Calu3 (cell line): ENCODE measurements around the gene PDZD4. TPM values are rescaled to one million over a fixed set of nuclear protein-coding genes. Genes with fewer than 3 reads are reported as not detected.

ENCODE experiments used
- BruUV-seq: library from RNA; stranded (reverse); fragments of 400-500 nt; replicated peaks from 2 replicates; lab custom pipeline; 2021; lab: Mats Ljungman, UMichigan
- CTCF ChIA-PET: fragments of 300-600 bp; sonication (Branson Sonifier 250); formaldehyde crosslinking; loops from one replicate; lab custom pipeline; 2022; ENCODE audit warnings: antibody characterized with exemption; lab: Charles Lee
- DNase-seq: peaks from one replicate; pipeline ENCODE4 v3.0.0; 2022
- H3K27ac Mint-ChIP-seq: one replicate; pipeline ENCODE4 v1.8.0; 2022; ENCODE audit warnings: mixed read lengths; ENCODE audit not compliant: unreplicated experiment
- H3K27me3 Mint-ChIP-seq: one replicate; pipeline ENCODE4 v1.8.0; 2022; ENCODE audit warnings: mixed read lengths; ENCODE audit not compliant: unreplicated experiment
- H3K36me3 Mint-ChIP-seq: one replicate; pipeline ENCODE4 v1.8.0; 2022; ENCODE audit warnings: mild to moderate bottlenecking, moderate library complexity, mixed read lengths; ENCODE audit not compliant: insufficient read depth, unreplicated experiment
- H3K4me1 Mint-ChIP-seq: one replicate; pipeline ENCODE4 v1.8.0; 2022; ENCODE audit warnings: mild to moderate bottlenecking, low read depth, mixed read lengths; ENCODE audit not compliant: unreplicated experiment
- H3K4me3 Mint-ChIP-seq: one replicate; pipeline ENCODE4 v1.8.0; 2022; ENCODE audit warnings: mild to moderate bottlenecking, low read depth, moderate library complexity, mixed read lengths; ENCODE audit not compliant: unreplicated experiment
- H3K9me3 Mint-ChIP-seq: one replicate; pipeline ENCODE4 v1.8.0; 2022; ENCODE audit warnings: low read depth, mixed read lengths; ENCODE audit not compliant: unreplicated experiment
- CTCF ChIP-seq: fragments of 200-600 bp; IDR thresholded peaks from one replicate; pipeline ENCODE4 v1.8.0; 2022; ENCODE audit warnings: antibody characterized with exemption; ENCODE audit not compliant: unreplicated experiment
- intact Hi-C: fragments of 100-400 bp; cut with micrococcal nuclease; formaldehyde crosslinking; loops from one replicate; pipeline ENCODE4 v1.10.0; 2022; ENCODE audit not compliant: unreplicated experiment
- total RNA-seq: library from RNA; stranded (reverse); gene quantifications from 2 replicates; pipeline ENCODE4 v1.2.3, GENCODE V29; 2022

The PDZD4 gene
- total RNA-seq, 1 experiment from 2014 or later, result 0.76 TPM

GRCh38 chrX:153878345-153878744, 48.0 kb upstream of the PDZD4 start:
- intact Hi-C loops, result no loop called here
- no peak overlapping the region for H3K4me3 Mint-ChIP-seq

DNA sequence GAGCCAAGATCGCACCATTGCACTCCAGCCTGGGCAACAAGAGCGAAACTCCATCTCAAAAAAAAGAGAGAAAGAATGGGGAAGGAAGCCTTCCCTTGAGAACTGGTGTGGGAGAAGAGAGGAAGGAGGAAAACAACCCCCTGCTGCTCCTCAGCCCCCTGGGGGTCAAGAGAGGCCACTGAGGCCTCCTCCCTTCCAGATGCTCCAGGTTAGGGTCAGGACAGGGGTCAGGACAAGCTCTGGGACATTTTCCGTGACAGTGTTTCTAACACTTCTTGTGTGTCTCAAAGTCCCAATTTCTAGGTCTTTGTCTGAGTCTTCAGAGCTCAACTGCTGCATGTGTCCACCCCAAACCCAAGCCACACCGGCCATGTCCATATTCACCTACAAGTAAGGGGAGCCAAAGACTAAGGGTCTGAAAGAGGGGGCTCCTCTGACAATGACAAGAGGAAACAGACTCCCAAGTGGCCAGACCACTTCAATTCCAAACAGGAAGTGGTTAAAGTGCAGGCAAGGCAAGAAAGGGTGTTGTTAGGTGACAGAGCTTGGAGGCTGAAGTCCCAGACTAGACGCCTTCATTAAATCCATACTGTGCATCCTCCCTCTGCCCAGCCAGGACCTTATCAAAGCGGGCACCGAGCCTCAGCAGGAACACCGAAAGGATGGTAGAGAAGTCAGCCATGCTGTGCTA, 47.4 kb upstream of the PDZD4 start:
- no peak for TF ChIP-seq CTCF
- CTCF ChIA-PET, result no interaction called here
- no peak overlapping the region for H3K4me3 Mint-ChIP-seq
- BruUV-seq, result no TSS peak
- H3K9me3 Mint-ChIP-seq, result no peaks in the 10 kb centered on the region
- peaks cover 18% of the 10 kb centered on the region for H3K4me1 Mint-ChIP-seq
- intact Hi-C loops, result no loop called here
- no peak for DNase-seq
- H3K27ac Mint-ChIP-seq, result no peak overlapping the region
- peaks cover 5% of the 10 kb centered on the region for H3K36me3 Mint-ChIP-seq
- H3K27me3 Mint-ChIP-seq, result no peaks in the 10 kb centered on the region

More at GRCh38 chrX:153878345-153878744, 48.0 kb upstream of the PDZD4 start:
- peaks cover 24% of the 10 kb centered on the region for H3K4me1 Mint-ChIP-seq
- no peak for TF ChIP-seq CTCF
- DNase-seq, result no peak
- H3K9me3 Mint-ChIP-seq, result no peaks in the 10 kb centered on the region
- peaks cover 5% of the 10 kb centered on the region for H3K36me3 Mint-ChIP-seq
- BruUV-seq, result no TSS peak
- CTCF ChIA-PET, result no interaction called here
- no peaks in the 10 kb centered on the region for H3K27me3 Mint-ChIP-seq
- no peak overlapping the region for H3K27ac Mint-ChIP-seq

DNA sequence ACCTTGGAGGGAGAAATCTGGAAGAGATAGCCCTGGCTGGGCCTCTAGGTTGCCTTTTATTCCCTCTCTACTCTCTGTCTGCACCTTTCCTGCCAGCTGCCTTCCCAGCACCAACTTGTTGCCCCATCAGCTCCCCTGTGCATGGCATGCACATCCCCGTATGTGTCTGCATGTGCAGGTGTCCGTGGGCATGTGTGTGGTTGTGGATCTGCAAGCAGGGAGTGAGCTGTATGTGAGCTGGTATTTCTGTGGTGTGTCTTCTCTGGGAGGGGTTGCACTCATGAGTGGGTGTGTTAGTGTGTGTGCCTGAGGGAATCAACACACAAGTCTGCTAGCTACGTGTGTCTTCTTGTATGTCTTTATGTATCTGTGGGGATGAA, 45.8 kb upstream of the PDZD4 start:
- DNase-seq, result no peak
- TF ChIP-seq CTCF, result no peak
- no TSS peak for BruUV-seq
- Mint-ChIP-seq H3K36me3 (peaks cover 5% of the 10 kb centered on the region), H3K9me3 (no peaks in the 10 kb centered on the region), H3K27ac (no peak overlapping the region), H3K27me3 (no peaks in the 10 kb centered on the region), H3K4me1 (peaks cover 9% of the 10 kb centered on the region), H3K4me3 (no peak overlapping the region)
- CTCF ChIA-PET, result no interaction called here
- intact Hi-C loops, result no loop called here

- Mint-ChIP-seq H3K9me3 (no peaks in the 10 kb centered on the region), H3K4me3 (no peak overlapping the region), H3K36me3 (peaks cover 5% of the 10 kb centered on the region), H3K4me1 (peaks cover 9% of the 10 kb centered on the region), H3K27me3 (no peaks in the 10 kb centered on the region), H3K27ac (no peak overlapping the region)
- DNase-seq, result peak; percentile 68
- CTCF ChIA-PET, result no interaction called here
- TF ChIP-seq CTCF, result no peak
- no TSS peak for BruUV-seq
- intact Hi-C loops, result no loop called here
Measured at GRCh38 chrX:153875391-153876111, 45.2 kb upstream of the PDZD4 start.
